Testis (tissue), 3 donors: ENCODE data around the gene MVD. TPM values are rescaled to one million over a fixed set of nuclear protein-coding genes. Genes with fewer than 3 reads are reported as not detected.
"Not testable (repeated sequence)": the region's sequence is repeated elsewhere in the genome, so short reads cannot be mapped to it uniquely, and the experiment has no call there.

Experiments
- DNase-seq: peaks from one replicate; pipeline ENCODE4 v3.0.0-alpha.2; 2019
- H3K27ac ChIP-seq, 2 donors: fragments of 200-600 bp; sonication (generic); one replicate each; pipeline ENCODE4 v1.5.1; 2019
- H3K27me3 ChIP-seq: fragments of 200-600 bp; sonication (generic); one replicate; pipeline ENCODE4 v1.5.1; 2019
- H3K36me3 ChIP-seq: fragments of 200-600 bp; sonication (generic); one replicate; pipeline ENCODE4 v1.5.1; 2017; ENCODE audit warnings: low read depth; ENCODE audit errors: missing control alignments
- H3K4me1 ChIP-seq: fragments of 200-600 bp; sonication (generic); one replicate; pipeline ENCODE4 v1.5.1; 2019
- H3K4me3 ChIP-seq, 2 donors: fragments of 200-600 bp; sonication (generic); one replicate each; pipeline ENCODE4 v1.5.1; 2017 to 2019
- H3K9me3 ChIP-seq: fragments of 200-600 bp; sonication (generic); one replicate; pipeline ENCODE4 v1.5.1; 2017
- CTCF ChIP-seq, 3 experiments: fragments of 450-650 bp in 2 of 3; fragments of 200-600 bp in 1 of 3; sonication (generic) in 1 of 3; IDR thresholded peaks; one replicate each; pipeline ENCODE4 v1.5.1; 2016 to 2019; ENCODE audit warnings: antibody characterized with exemption in 3 of 3, mild to moderate bottlenecking in 2 of 3, moderate library complexity in 1 of 3
- POLR2A ChIP-seq: fragments of 450-650 bp; IDR thresholded peaks from one replicate; pipeline ENCODE4 v1.6.1; 2017; ENCODE audit warnings: antibody characterized with exemption, mild to moderate bottlenecking, moderate library complexity
- WGBS, 2 donors: methylation state at CpG; one replicate each; pipeline ENCODE4 v1.1.5; 2018; 5-methylcytosine and 5-hydroxymethylcytosine counted together
- intact Hi-C: fragments of 100-400 bp; cut with DNase I; formaldehyde crosslinking; loops from one replicate; pipeline ENCODE4 v1.15.1; 2023; ENCODE audit warnings: low total_unique reads
- polyA plus RNA-seq: library from polyadenylated mRNA; stranded (reverse); fragments of 350-450 nt; fragmentation: Illumina TruSeq; extraction: RNeasy Lipid Tissue Mini Kit (QIAGEN cat#74804); gene quantifications from one replicate; pipeline ENCODE4 v1.2.3, GENCODE V29; 2014; ENCODE audit warnings: low read depth, low replicate concordance; ENCODE audit not compliant: insufficient read depth
- total RNA-seq, 2 donors: library from RNA; depleted of rRNA; stranded (reverse); fragments of >200 nt; gene quantifications; one replicate each; pipeline ENCODE4 v1.2.3, GENCODE V29; 2016

MVD gene
- total and polyA plus RNA-seq, 3 donors from 2014 or later: 46.6 to 100 (median 56.1) TPM

- Histone ChIP-seq H3K36me3 (no peaks in the 10 kb centered on the region), H3K27ac (no peak overlapping the region), H3K27me3 (no peaks in the 10 kb centered on the region), H3K9me3 (no peaks in the 10 kb centered on the region), H3K4me1 (no peaks in the 10 kb centered on the region), H3K4me3 (no peak overlapping the region)
- intact Hi-C loops: no loop called here
- DNase-seq: no peak
- WGBS, 2 donors: 87 to 89% methylated on average over 11 of the region's 11 CpGs
- TF ChIP-seq POLR2A (no peak), CTCF (IDR thresholded peaks at IDR 0.05) (no peak)
Measured at GRCh38 chr16:88672776-88673175, 9.9 kb upstream of the MVD start.

GRCh38 chr16:88671806-88672205 lies 8.9 kb upstream of the MVD start:
- TF ChIP-seq CTCF (IDR thresholded peaks at IDR 0.05) (no peak), POLR2A (no peak)

GRCh38 chr16:88669980-88670379 lies 7.1 kb upstream of the MVD start:
- H3K36me3 ChIP-seq: no peaks in the 10 kb centered on the region
- H3K27me3 ChIP-seq: no peaks in the 10 kb centered on the region
- H3K27ac ChIP-seq: no peak overlapping the region
- H3K9me3 ChIP-seq: no peaks in the 10 kb centered on the region
- DNase-seq: no peak
- 61 to 72% methylated on average over 8 to 10 of the region's 10 CpGs for WGBS, 2 donors
- H3K4me1 ChIP-seq: no peaks in the 10 kb centered on the region
- intact Hi-C loops: no loop called here
- TF ChIP-seq CTCF (IDR thresholded peaks at IDR 0.05) (no peak), POLR2A (no peak)
- H3K4me3 ChIP-seq: no peak overlapping the region

More at GRCh38 chr16:88671806-88672205, 8.9 kb upstream of the MVD start:
- H3K4me1 ChIP-seq: no peaks in the 10 kb centered on the region
- H3K4me3 ChIP-seq: no peak overlapping the region
- H3K27ac ChIP-seq: no peak overlapping the region
- H3K27me3 ChIP-seq: no peaks in the 10 kb centered on the region
- WGBS, 2 donors: 93% methylated on average over 12 to 23 of the region's 23 CpGs
- intact Hi-C loops: no loop called here
- H3K36me3 ChIP-seq: no peaks in the 10 kb centered on the region
- no peaks in the 10 kb centered on the region for H3K9me3 ChIP-seq
- DNase-seq: no peak

GRCh38 chr16:88669493-88669892 lies 6.6 kb upstream of the MVD start:
- H3K27me3 ChIP-seq, H3K36me3 ChIP-seq, H3K9me3 ChIP-seq, DNase-seq, H3K4me1 ChIP-seq, intact Hi-C loops, H3K4me3 ChIP-seq, H3K27ac ChIP-seq: not testable (repeated sequence)
- 94 to 96% methylated on average over 8 of the region's 8 CpGs for WGBS, 2 donors

GRCh38 chr16:88667461-88667860 lies 4.6 kb upstream of the MVD start:
- peaks cover 3% of the 10 kb centered on the region for H3K4me1 ChIP-seq
- no peak for TF ChIP-seq CTCF (IDR thresholded peaks at IDR 0.05)
- TF ChIP-seq POLR2A: no peak
- intact Hi-C loops: no loop called here
- no peak for DNase-seq
- H3K27ac ChIP-seq: no peak overlapping the region
- H3K36me3 ChIP-seq: no peaks in the 10 kb centered on the region
- no peaks in the 10 kb centered on the region for H3K9me3 ChIP-seq
- 66 to 77% methylated on average over 5 of the region's 5 CpGs for WGBS, 2 donors
- H3K27me3 ChIP-seq: no peaks in the 10 kb centered on the region
- no peak overlapping the region for H3K4me3 ChIP-seq
